ENCODE results near the gene SLFN14.

- no peak for TF ChIP-seq GATA3 (IDR thresholded peaks at IDR 0.05; ENCODE audit: low read depth, low read length)
- TF ChIP-seq GATA2 (IDR thresholded peaks at IDR 0.05; ENCODE audit: low read depth, low read length): no peak
Observed at GRCh38 chr17:35596530-35597233, 36.1 kb upstream of the SLFN14 start.

All from SH-SY5Y (cell line).